ENCODE data around the gene PSORS1C2. TPM values are rescaled to one million over a fixed set of nuclear protein-coding genes. Genes with fewer than 3 reads are reported as not detected.

Gene PSORS1C2
- polyA plus RNA-seq, 1 of the 3 experiments (the other 2 are of a cell fraction), result not detected

DNA sequence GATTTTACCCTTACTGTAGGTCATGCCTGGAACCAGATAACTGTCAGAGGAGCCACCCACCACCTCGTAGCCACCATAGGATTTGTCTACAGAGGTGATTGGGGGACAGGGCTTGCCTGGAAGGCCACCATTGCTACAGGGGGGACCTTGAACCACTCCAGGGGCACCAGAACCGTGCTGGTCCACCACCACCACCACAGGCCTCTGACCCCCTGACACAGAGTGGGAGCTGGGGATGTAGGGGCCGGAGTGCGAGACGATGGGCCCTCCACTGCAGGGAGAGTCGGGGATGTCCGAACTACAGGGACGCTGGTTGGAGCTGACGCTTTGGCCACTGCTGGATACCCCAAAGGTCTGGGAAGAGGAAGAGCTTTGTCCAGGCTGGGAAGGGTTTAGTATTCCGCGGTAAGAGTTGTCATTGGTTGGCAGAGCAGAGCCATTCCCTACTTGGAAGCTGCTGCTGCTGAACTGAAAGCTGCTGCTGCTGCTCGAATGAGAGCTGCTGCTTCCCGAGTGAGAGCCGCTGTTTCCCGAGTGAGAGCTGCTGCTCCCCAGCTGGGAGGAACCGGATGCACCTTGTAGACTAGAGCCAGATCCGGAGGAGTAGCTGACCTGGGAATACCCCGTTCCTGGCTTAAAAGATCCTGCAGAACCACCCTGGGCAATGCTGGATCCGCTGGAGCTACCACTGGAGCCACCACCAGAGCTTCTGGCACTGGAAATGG lies 22.0 kb downstream of the PSORS1C2 start:
- H3K4me3 ChIP-seq (ENCODE audit: low read depth in 2 of 2, low read length in 1 of 2), result peak overlapping the region; percentile 27 to 49; a peak in 3 of 4 replicates

DNA sequence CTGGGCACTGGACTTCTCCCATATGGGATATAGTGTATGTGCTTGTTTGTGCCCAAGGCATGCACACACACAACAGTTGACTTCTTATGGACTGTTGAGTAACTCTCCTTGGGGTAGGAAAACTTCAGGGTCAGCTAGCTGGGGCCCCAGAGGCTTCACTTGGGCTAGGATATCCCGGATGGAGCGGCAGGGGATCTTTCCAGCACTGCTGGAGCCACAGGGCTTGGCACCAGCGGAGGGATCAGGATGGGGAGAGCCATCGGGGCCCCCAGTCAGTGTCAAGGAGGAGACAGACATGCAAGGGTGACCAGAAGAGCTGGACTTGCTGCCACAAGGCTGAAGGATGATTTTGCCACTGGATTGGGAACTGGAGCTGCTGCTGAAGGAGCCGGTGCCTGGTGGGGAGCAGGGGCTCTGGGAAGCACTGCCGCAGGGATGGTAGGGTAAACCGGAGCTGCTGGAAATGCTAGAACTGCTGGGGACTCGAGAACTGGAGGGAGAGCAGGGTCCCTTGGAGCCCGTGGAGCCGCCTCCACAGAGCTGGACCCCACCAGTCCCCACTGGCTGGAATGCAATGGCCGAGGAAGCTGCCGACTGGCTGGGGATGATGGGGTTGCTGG lies 22.8 kb downstream of the PSORS1C2 start:
- Histone ChIP-seq H3K9ac (peak overlapping the region; percentile 69; the same call in 1 of the 2 replicates), H2AFZ (ENCODE audit: low read depth) (no peak overlapping the region), H3K9me2 (no peaks in the 10 kb centered on the region), H3K27ac (ENCODE audit: low read depth in 2 of 2, low read length in 1 of 2) (no peak overlapping the region), H3K79me2 (ENCODE audit: insufficient read depth) (peaks cover 30% of the 10 kb centered on the region), H3K4me3 (ENCODE audit: low read depth in 2 of 2, low read length in 1 of 2) (no peak overlapping the region; a peak in 2 of 4 replicates), H3K27me3 (ENCODE audit: insufficient read depth) (no peaks in the 10 kb centered on the region), H3K4me2 (peak overlapping the region; percentile 85), H3K9me3 (no peaks in the 10 kb centered on the region), H4K20me1 (ENCODE audit: insufficient read depth) (no peaks in the 10 kb centered on the region), H3K4me1 (ENCODE audit: control insufficient read depth in 1 of 2, insufficient read depth in 2 of 2, low read depth in 1 of 2, low read length in 1 of 2) (peaks cover 2 to 12% of the 10 kb centered on the region in 2 experiments; a peak in 3 of 4 replicates), H3K36me3 (replicated peaks in 1 of 2; ENCODE audit: control insufficient read depth in 1 of 2, insufficient read depth in 2 of 2, low read length in 1 of 2) (no peaks in the 10 kb centered on the region), H3F3A (replicated peaks; ENCODE audit: insufficient read depth) (peaks cover 5% of the 10 kb centered on the region)
- DNase-seq, result no peak
- WGBS (ENCODE audit: low lambda C conversion rate), result 55% methylated on average over 12 of the region's 12 CpGs
- POLR2A ChIA-PET, result no interaction called here
- TF ChIP-seq EP300 (IDR thresholded peaks at IDR 0.05; ENCODE audit: borderline replicate concordance in 1 of 2, low read depth in 1 of 2, low read length in 1 of 2) (no peak), MXI1 (IDR thresholded peaks at IDR 0.05; ENCODE audit: low read depth, low read length) (no peak), NFIC (IDR thresholded peaks at IDR 0.05; ENCODE audit: borderline replicate concordance) (no peak), TAF1 (IDR thresholded peaks at IDR 0.05; ENCODE audit: borderline replicate concordance, low read depth, low read length) (no peak)
- TF ChIP-seq, protein P1, sequence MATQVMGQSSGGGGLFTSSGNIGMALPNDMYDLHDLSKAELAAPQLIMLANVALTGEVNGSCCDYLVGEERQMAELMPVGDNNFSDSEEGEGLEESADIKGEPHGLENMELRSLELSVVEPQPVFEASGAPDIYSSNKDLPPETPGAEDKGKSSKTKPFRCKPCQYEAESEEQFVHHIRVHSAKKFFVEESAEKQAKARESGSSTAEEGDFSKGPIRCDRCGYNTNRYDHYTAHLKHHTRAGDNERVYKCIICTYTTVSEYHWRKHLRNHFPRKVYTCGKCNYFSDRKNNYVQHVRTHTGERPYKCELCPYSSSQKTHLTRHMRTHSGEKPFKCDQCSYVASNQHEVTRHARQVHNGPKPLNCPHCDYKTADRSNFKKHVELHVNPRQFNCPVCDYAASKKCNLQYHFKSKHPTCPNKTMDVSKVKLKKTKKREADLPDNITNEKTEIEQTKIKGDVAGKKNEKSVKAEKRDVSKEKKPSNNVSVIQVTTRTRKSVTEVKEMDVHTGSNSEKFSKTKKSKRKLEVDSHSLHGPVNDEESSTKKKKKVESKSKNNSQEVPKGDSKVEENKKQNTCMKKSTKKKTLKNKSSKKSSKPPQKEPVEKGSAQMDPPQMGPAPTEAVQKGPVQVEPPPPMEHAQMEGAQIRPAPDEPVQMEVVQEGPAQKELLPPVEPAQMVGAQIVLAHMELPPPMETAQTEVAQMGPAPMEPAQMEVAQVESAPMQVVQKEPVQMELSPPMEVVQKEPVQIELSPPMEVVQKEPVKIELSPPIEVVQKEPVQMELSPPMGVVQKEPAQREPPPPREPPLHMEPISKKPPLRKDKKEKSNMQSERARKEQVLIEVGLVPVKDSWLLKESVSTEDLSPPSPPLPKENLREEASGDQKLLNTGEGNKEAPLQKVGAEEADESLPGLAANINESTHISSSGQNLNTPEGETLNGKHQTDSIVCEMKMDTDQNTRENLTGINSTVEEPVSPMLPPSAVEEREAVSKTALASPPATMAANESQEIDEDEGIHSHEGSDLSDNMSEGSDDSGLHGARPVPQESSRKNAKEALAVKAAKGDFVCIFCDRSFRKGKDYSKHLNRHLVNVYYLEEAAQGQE (IDR thresholded peaks at IDR 0.05; ENCODE audit: low read depth, low read length), result no peak
- TF ChIP-seq, protein P2, sequence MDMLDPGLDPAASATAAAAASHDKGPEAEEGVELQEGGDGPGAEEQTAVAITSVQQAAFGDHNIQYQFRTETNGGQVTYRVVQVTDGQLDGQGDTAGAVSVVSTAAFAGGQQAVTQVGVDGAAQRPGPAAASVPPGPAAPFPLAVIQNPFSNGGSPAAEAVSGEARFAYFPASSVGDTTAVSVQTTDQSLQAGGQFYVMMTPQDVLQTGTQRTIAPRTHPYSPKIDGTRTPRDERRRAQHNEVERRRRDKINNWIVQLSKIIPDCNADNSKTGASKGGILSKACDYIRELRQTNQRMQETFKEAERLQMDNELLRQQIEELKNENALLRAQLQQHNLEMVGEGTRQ (IDR thresholded peaks at IDR 0.05; ENCODE audit: borderline replicate concordance, low read depth, low read length), result no peak
- CTCF ChIA-PET, result interaction anchor here (0.7 to 2.1 kb wide), 7 partner anchors 11 to 663 kb away, joined by 3 to 7 read pairs (median 4); no protein-coding TSS in a partner anchor

More for the DNA sequence above, 22.0 kb downstream of the PSORS1C2 start:
- H4K20me1 ChIP-seq (ENCODE audit: insufficient read depth), result no peaks in the 10 kb centered on the region
- H3K4me2 ChIP-seq, result peak overlapping the region; percentile 85
- DNase-seq, result no peak
- H3K79me2 ChIP-seq (ENCODE audit: insufficient read depth), result peaks cover 30% of the 10 kb centered on the region
- no peaks in the 10 kb centered on the region for H3K36me3 ChIP-seq (replicated peaks in 1 of 2; ENCODE audit: control insufficient read depth in 1 of 2, insufficient read depth in 2 of 2, low read length in 1 of 2)
- TF ChIP-seq GABPA (IDR thresholded peaks at IDR 0.05; ENCODE audit: low read depth) (peak; percentile 30; the same call in 1 of the 2 replicates), MEF2A (IDR thresholded peaks at IDR 0.05; ENCODE audit: borderline replicate concordance, low read depth) (no peak)
- no peaks in the 10 kb centered on the region for H3K27me3 ChIP-seq (ENCODE audit: insufficient read depth)
- peaks cover 5% of the 10 kb centered on the region for H3F3A ChIP-seq (replicated peaks; ENCODE audit: insufficient read depth)
- no peak overlapping the region for H2AFZ ChIP-seq (ENCODE audit: low read depth)
- H3K9me3 ChIP-seq, result no peaks in the 10 kb centered on the region
- H3K9me2 ChIP-seq, result no peaks in the 10 kb centered on the region
- WGBS (ENCODE audit: low lambda C conversion rate), result 73% methylated on average over 9 of the region's 19 CpGs
- ChIA-PET CTCF (interaction anchor here (0.7 to 2.1 kb wide), 5 partner anchors 11 to 663 kb away, joined by 3 to 7 read pairs (median 4); no protein-coding TSS in a partner anchor), POLR2A (no interaction called here)
- peaks cover 2 to 12% of the 10 kb centered on the region in 2 experiments; a peak in 3 of 4 replicates for H3K4me1 ChIP-seq (ENCODE audit: control insufficient read depth in 1 of 2, insufficient read depth in 2 of 2, low read depth in 1 of 2, low read length in 1 of 2)
- no peak overlapping the region; a peak in 1 of 4 replicates for H3K27ac ChIP-seq (ENCODE audit: low read depth in 2 of 2, low read length in 1 of 2)
- no peak overlapping the region; the same call in 1 of the 2 replicates for H3K9ac ChIP-seq
